TTC549 (cell line): ENCODE measurements around the gene SNAPC5.

Experiments used
- FAIRE-seq: peaks from 2 replicates; lab custom pipeline; 2012; peaks lifted over from hg19 to GRCh38; lab: Jason Lieb, UNC

Gene SNAPC5

GRCh38 chr15:66454143-66454542, 43.4 kb downstream of the SNAPC5 start:
- no peak for FAIRE-seq

GRCh38 chr15:66452971-66453580, 44.5 kb downstream of the SNAPC5 start:
- no peak for FAIRE-seq

GRCh38 chr15:66452420-66452819, 45.1 kb downstream of the SNAPC5 start:
- FAIRE-seq = no peak
